GM12878 (cell line): ENCODE data around the gene CLDN10. TPM values are rescaled to one million over a fixed set of nuclear protein-coding genes. Genes with fewer than 3 reads are reported as not detected.

ENCODE experiments used
- IKZF2 ChIP-seq, 2 experiments: fragments of 450-650 bp; IDR thresholded peaks; 2 replicates each; pipeline ENCODE4 v1.6.1; 2017; ENCODE audit warnings: mild to moderate bottlenecking in 2 of 2, moderate library complexity in 2 of 2
- JUNB ChIP-seq: IDR thresholded peaks from 2 replicates; pipeline ENCODE4 v1.6.1; 2016; ENCODE audit warnings: antibody characterized with exemption, mild to moderate bottlenecking
- NR2C2 ChIP-seq: IDR thresholded peaks from 2 replicates; pipeline ENCODE4 v1.6.1; 2011; ENCODE audit warnings: borderline replicate concordance, low read depth; ENCODE audit not compliant: control insufficient read depth, insufficient read length
- RELB ChIP-seq: fragments of 450-650 bp; IDR thresholded peaks from 2 replicates; pipeline ENCODE4 v1.6.1; 2017; ENCODE audit warnings: low read depth, mild to moderate bottlenecking, moderate library complexity
- polyA plus RNA-seq, 11 experiments: library from polyadenylated mRNA; depleted of rRNA in 4 of 11; unstranded in 6 of 11; stranded (reverse) in 5 of 11; fragments of >200 nt; fragmentation: Nextera tagmentation in 4 of 11; fragmentation: Illumina TruSeq in 1 of 11; extraction: Ambion mirVana in 4 of 11; extraction: Trizol in 1 of 11; gene quantifications; 1 replicate in 1 of 11; 2 replicates in 10 of 11; pipeline versions ENCODE4 v1.2.1 to v1.2.3, GENCODE V29; 2011 to 2016; ENCODE audit warnings: inconsistent platforms in 2 of 11, missing spikeins in 2 of 11, low read depth in 1 of 11
- total RNA-seq, 4 experiments: library from RNA; depleted of rRNA in 3 of 4; stranded (reverse); fragments of >200 nt in 3 of 4; fragmentation: Illumina TruSeq in 1 of 4; extraction: Trizol in 1 of 4; gene quantifications; 2 replicates each; pipeline versions ENCODE4 v1.2.1 to v1.2.3, GENCODE V29; 2013 to 2021
- TF ChIP-seq, protein P1 (sequence below): IDR thresholded peaks from 2 replicates; pipeline ENCODE4 v1.6.1; 2011; ENCODE audit warnings: low read depth, low read length, improper control_type of control experiment, borderline replicate concordance
- TF ChIP-seq, protein P2 (sequence below): fragments of 150-350 bp; IDR thresholded peaks from 2 replicates; pipeline ENCODE4 v1.6.1; 2016; ENCODE audit warnings: low read depth, low read length

Gene CLDN10
- total and polyA plus RNA-seq, 10 of the 15 experiments (the other 5 are each of a cell fraction or from before 2014, with no cell fraction given) = not detected

DNA sequence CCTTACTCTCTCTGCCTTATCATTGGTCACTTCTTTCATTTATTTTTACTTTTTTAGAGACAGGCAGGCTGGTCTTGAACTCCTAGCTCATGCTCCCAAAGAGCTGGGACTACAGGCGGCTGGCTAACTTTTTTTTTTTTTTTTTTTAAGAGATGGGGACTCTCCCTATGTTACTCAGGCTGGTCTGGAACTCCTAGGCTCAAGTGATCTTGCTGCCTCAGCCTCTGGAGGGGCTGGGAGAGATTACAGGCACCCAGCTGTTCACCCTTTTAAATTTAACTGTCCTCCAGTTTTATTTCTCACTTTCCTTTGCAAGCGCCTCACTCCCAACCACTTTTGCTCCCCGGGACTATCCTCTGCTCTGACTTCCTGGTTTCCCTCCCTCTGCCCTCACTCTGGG is 5.6 kb upstream of the CLDN10 start (continued):
- TF ChIP-seq RELB (no peak), IKZF2 (IDR thresholded peaks at IDR 0.05) (no peak), NR2C2 (no peak), JUNB (no peak)
- TF ChIP-seq, protein P1, sequence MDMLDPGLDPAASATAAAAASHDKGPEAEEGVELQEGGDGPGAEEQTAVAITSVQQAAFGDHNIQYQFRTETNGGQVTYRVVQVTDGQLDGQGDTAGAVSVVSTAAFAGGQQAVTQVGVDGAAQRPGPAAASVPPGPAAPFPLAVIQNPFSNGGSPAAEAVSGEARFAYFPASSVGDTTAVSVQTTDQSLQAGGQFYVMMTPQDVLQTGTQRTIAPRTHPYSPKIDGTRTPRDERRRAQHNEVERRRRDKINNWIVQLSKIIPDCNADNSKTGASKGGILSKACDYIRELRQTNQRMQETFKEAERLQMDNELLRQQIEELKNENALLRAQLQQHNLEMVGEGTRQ = no peak
- TF ChIP-seq, protein P2, sequence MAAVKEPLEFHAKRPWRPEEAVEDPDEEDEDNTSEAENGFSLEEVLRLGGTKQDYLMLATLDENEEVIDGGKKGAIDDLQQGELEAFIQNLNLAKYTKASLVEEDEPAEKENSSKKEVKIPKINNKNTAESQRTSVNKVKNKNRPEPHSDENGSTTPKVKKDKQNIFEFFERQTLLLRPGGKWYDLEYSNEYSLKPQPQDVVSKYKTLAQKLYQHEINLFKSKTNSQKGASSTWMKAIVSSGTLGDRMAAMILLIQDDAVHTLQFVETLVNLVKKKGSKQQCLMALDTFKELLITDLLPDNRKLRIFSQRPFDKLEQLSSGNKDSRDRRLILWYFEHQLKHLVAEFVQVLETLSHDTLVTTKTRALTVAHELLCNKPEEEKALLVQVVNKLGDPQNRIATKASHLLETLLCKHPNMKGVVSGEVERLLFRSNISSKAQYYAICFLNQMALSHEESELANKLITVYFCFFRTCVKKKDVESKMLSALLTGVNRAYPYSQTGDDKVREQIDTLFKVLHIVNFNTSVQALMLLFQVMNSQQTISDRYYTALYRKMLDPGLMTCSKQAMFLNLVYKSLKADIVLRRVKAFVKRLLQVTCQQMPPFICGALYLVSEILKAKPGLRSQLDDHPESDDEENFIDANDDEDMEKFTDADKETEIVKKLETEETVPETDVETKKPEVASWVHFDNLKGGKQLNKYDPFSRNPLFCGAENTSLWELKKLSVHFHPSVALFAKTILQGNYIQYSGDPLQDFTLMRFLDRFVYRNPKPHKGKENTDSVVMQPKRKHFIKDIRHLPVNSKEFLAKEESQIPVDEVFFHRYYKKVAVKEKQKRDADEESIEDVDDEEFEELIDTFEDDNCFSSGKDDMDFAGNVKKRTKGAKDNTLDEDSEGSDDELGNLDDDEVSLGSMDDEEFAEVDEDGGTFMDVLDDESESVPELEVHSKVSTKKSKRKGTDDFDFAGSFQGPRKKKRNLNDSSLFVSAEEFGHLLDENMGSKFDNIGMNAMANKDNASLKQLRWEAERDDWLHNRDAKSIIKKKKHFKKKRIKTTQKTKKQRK = no peak
